GM21825 (cell line): Measurements from ENCODE around the gene KLHL3.

ENCODE experiments used
- ATAC-seq: cut with Tn5 transposase; IDR thresholded peaks from one replicate; pipeline ENCODE4 v1.9.1; 2021; ENCODE audit warnings: mild to moderate bottlenecking, moderate library complexity; ENCODE audit not compliant: unreplicated experiment

KLHL3 gene

DNA sequence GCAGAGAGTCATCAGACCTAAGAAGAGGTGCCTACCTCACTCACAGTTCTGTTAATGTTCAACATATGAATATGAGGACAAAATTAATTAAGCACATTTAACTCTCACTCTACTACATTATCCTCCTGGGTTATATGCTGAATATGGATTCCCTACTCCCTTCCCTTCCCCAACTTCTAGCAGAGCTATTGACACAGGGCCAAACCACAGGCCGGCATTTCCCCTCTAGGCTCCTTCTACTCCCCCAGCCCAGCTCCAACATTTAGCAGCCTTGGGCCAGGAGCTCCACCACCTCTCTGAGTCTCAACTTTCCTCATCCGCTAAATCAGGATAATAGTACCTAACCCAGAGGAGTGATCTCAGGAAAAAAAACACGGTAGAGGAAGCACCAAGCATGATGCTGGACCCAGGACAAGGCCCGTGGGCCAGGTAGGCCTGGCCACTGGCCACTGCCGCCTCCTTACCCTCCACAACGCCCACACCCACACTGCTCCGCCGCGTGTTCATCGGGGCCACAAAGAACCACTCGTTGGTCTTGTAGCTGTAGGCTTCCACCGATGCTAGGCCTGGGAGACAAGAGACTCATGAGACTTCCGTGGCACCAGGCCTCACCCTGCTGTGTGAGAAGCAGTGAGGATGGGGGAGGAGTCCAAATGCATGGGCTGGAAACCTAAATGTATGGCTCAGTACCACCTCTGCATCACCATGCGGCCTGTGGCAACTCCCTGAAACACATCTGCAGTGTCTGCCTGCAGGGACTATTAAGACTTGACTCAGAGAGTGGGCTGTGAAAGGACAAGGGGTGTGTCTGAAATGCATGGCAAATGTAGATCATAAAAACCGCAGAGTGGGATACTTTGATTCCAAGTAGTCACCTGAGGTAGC, 98.8 kb downstream of the KLHL3 start:
- no peak for ATAC-seq

DNA sequence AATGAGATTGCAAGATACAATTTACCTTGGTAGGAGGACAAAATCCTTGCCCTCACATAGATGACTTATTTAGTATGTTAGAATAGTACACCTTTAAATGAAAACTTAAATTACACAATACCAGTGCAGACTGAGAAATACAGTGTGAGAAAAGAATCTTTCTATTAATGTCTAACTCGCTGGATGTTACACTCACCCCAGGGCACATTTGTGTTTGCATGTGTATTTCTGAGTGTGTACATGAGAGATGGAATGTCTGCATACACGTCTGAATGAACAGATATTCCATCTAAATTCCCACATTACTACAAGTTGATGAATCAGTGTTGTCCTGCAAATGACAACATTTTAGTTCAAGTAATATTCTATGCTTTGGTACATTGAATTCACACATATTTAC, 99.8 kb downstream of the KLHL3 start:
- ATAC-seq: no peak

DNA sequence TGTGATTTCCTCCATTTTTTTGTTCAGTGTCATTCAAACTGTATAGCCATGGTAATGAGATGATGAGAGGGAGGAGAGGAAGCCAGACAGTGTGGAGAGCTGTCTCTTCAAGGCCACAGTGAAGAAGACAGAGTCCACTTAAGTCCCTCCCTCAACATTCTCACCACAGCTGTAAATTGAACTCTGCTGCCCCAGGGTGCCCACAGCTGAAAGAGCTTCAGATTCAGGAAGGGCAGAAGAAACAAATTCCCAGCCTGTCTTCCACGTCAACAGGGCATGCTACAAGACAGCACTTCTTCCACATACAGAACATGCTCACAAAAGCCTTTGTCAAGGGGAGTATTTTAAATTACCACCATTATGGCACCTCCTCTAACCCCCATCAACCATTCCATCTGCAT, 100.4 kb downstream of the KLHL3 start:
- ATAC-seq: no peak

DNA sequence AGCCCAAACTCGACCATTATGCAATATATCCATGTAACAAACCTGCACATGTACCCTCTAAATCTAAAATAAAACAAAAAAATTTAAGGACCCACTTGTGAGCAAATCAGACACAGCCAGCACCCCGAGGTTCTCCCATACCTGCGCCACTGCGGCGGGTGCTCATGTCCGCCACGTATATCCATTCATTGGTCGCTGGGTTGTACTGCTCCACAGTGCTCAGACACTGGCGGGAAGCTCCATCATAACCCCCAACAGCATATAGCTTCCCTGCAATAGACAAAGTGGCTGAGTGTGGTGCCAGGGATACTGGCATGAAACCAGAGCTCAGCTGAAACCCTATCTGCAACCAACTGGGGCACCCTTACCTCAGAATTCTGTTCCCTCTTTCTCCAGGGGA, 102.0 kb downstream of the KLHL3 start:
- no peak for ATAC-seq

DNA sequence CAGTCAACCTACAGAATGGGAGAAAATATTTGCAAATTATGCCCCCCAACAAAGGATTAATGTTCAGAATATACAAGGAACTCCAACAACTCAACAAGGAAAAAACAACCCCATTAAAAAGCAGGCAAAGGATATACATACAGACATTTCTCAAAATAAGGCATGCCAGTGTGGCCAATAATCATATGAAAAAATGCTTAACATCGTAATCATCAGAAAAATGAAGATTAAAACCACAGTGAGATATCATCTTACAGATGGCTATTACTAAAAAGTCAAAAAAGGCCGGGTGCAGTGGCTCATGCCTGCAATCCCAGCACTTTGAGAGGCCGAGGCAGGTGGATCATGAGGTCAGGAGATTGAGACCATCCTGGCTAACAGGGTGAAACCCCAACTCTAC, 103.2 kb downstream of the KLHL3 start:
- ATAC-seq: no peak

DNA sequence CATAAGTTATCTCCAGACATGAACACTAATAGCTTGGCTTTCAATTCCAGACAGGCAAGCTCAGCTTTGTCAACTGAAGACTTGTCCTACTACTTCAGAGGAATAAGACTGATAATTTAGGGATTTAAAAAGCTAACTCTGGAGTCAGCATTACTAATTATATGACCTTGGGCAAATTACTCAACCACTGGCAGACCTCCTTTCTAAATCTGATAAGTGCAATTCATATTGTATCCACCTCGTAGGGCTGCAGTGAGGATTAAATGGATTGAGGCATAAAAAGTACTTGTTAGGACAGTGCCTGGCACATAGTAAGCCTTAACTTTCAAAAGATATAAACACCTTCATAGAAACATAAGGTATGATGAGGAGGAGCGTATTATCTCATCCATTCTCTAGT, 104.4 kb downstream of the KLHL3 start:
- ATAC-seq: no peak

DNA sequence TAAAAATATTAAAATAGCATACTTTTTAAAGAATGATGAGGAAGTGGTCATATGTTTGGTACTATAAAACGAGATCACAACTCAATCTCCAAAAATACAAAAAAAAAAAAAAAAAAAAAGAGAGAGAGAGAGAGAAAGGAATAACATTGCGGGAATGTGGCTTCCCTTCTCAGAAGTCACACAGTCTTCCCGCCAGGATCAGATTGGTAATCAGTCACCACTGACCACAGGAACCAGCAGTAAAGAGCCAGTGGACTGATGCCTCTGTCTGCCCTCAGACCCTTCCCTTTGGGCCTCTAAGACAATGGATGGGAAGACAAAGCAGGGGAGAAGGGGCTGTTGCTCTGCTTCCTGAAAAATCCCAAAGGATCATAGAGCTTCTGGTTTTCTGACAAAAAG, 104.9 kb downstream of the KLHL3 start:
- ATAC-seq: no peak

DNA sequence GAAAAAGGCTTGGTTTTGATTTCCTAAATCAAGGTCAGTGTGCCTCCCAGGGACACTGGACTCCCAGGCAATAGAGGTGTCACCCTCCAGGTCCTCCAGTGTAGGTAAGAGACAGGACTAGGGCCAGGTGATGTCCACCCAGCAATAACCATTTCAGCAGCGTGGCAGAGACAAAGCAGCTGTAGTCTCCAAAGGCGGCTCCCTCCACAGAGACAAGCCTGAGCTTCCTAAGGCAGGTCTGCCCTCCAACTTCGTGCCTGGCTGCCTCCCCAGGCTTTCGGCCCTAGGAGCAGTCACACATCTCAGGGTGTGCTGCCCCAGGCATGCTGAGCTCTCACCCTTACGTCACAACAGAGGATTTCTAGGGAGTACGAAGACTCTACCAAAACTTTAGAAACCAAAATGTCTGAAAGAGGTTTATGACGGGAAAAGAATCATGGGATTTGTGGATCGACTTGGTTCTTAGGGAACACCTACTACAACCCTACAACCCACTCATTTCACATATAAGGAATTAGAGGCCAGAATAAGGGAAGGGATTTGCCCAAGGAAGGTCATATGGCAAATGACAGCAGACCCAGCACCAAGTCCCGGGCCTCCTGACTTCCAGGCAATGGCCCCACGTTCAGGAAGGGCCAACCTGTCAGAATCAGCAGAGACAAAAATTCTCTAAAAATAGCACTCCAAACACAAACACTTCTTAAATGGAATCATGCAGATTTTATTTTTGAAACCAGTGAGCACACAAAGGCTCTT, 105.5 kb downstream of the KLHL3 start:
- ATAC-seq: no peak

DNA sequence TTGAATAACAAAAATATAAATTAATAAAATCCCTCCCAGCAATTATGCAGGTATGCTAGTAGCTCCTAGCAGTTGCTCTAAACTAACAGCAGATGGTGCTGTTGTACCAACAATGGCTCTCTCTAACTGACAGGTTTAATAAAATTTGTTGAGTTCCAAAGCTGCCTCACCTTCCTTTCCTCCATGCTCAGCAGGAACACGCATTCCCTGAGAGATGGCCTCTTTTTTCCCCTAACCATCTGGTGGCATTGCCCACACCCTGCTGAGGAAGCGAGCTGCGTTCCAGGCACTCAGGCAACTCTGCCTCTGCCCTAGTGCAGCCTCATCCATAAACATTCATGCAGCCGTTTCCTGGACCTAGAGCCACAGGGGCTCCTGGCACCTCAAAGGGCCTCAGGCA, 106.2 kb downstream of the KLHL3 start:
- ATAC-seq: peak; percentile 55

DNA sequence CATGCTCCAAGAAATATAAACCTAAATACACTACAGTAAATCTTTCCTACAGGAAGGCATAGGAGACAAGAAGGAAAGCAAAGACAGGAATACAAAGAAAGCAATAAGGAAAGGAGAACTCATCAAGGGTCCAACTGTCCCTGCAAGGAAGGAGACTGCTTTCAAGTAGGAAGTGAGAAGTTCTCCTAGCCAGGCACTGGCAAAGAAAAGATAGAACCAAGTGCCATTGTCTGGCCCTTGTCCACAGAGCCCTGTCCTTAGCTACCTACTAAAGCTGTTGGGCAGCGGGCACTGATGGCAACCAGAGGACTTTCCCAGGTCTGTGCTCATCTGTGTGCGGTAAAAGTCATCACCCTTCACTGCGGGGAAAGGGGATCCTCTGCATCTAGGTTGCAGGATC, 108.2 kb downstream of the KLHL3 start:
- no peak for ATAC-seq

DNA sequence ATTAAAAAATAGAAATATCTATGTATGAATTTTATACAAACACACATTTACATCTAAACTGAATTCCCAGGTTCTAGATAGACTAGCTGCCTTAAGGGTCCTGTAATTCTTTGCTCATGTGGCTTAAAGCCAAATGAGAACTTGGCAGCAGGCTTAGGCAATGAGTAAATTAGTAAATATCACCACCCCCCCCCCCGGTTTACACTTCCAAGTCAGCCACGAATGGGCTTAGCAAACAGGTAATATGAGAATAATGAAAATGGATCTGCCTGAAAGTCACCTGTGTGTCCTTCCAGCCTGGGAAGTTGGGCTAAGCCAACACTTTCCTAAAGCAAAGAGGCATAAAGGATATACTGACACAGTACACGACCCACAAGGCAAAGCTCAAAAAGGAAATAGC, 108.6 kb downstream of the KLHL3 start:
- no peak for ATAC-seq

DNA sequence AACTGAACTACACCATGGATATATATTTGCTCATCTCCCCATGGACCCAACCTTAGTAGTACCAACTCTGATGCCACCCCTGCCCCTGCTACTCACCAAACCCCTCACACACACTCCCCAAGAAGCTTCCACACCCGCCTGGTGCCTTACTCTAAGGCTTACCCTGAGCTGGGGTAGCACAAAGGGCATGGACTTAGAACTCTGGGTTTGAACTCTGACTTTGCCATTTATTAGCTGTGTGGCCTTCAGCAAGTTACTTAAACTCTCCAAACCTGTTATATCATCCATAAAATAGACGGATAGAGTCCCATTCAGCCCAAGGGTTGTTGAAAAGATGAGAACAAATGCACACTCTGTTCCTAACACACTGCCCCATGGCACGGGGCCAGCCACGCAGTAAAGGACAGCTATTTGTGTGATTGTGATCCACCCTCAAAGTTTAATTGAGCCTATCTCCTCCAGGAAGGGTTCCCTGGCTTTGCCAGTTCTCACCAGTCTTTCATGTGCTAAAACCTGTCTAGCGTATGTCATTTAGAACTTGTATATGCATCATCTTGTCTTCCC, 111.0 kb downstream of the KLHL3 start:
- ATAC-seq: no peak

DNA sequence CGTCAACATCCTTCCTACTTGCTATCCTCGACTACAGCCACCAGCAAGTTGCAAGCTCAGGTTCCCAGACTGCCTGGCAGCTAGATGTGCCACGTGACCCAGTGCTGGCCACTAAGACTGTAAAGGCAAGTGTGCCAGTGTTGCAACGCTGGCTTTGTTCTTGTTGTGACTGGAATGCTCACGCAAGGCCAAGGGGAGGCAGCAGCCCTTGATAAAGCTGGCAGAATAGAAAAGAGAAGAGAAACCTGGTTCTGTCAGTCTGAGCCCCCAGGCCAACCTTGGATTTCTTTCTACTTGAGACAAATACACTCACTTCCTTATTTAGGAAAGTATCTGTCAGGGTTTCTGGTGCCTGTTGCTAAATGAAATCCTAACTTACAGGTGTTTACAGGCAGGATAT, 113.0 kb downstream of the KLHL3 start:
- no peak for ATAC-seq

DNA sequence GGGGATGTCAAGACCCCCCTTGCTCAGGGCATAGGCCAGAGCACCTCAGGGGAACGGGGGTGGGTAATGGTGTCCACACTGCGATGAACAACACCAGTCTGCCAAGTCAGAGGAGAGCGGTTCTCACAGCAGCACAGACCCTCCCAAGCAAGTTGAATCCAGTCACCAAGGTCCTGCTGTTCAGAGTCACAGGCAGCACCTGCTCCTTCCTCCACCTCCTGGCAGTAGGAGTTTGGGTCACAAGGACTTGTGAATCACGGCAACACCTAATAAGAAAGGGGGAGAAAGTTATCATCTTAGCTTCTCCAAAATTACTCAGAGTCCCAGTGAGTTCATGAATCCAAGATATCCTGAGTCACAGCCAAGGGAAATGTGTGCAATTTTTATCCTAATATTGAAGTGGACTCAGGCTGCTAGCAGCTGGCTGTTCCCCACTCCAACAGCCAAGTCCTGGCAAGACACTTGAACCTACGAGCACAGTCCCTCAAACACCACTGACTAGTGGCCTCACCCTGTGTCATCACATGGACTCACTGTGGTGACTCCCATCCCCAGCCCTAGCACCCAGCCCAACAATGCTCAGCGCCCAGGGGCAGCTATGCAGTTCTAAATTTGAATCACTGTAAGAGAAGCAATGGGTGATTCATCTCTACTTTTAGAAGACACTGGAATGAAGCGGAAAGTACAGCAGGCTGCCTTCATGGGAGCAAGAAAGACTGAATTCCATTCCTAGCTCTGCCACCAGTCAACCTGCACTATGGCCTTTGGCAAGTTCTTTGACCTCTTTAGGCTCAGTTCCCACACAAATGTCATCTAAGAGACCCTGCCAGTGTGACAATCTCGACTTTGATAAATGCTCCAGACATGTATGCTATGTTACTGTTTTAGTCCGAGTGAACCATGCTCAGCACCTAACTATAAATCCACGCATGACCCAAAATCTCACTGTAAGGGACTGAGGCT, 113.7 kb downstream of the KLHL3 start:
- ATAC-seq: no peak

DNA sequence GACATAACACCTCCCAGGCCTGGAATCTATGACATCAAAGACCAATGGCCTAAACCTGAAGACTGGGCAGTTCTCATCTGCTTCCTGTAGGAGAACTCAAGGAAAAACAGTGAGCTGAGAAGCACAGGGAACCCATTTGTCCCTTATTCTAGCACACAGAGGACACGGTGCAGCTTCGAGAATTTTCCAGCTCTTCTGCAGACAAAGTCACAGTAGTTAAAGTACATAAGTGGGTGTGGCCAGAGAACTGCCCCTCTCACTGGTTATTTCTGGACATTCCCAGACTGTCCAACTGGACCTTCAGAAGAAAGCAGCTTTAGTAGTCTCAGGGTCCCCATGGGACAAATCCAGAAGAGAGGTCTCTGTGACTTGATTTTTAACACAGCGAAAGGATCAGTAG, 114.6 kb downstream of the KLHL3 start:
- ATAC-seq: no peak

DNA sequence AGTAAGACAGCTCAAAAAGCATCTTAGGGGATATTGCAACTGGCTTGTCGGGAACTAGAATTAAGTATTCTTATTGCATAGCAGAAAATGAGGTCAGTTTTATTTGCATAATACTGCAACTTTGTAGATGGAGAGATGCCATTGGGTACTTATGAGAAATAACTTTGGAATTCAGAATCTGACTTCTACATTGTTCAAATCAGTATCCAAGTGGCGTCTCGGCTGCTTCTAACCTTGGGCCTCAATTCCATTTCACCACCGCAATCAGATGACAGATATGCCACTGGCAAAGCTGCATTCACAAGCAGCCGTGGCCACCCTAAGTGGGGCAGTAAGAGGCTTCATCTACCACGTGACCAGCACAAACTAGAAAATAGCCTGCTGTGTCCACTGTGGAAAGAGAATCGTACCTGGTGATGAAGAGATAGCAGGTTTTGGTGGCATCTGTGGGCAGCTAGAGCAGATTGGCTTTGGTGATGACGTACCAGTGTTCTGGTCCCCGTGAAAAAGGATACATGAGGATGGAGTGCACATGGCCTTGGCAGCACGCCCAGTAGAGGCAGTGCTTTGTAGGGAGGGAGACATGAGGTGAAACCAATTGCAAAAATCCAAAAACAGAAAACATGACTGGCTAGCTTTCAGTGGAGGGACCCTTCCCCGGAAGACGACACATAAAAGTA, 116.6 kb downstream of the KLHL3 start:
- ATAC-seq: no peak

DNA sequence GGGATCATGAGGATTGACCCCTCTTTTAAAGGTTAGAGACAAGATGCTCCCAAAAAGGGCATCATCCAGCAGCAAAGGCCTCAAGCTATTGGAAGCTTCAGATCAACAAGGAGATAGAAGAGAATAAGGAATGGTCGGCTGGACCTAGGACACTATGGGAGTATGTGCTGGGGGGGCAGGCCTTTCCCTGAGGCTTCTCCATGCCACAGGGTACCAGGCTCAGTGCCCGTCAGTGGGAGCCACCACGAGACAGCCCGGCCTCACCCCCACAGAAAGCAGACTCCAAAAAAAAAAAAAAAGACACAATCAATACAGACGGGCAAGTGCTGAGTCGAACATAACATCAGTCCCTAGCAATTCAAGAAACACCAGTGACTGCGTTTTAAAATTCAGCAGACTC, 117.4 kb downstream of the KLHL3 start:
- no peak for ATAC-seq

DNA sequence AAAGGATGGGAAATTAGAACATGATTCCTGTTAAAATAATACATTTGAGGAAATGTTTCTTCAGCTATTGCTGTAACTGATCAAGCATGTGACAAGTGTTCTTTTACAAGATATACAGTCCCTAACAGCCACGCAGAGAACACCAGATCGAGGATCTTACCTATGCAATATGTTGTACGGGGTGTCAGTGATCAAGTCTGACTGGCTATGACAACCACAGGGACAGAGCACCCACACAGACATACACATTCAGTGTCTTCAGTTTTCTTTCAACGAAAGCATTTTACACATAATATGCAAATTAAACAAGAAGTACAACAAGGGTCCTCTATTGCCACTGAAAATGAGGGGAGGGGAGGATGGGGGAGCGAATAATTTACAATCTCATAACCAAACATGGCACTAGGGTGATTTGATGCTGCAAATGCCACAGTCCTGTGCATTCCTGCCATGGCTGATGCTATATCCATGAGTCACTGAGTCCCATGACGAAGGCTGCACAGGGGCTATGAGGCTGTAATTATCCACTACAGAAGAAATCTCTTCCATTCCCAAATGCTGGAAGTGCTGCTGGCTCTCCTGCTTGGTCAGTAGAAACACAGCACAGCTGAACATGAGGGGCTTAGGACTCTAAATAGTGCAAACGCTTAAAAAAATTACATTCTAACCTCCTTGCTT, 118.2 kb downstream of the KLHL3 start:
- ATAC-seq: no peak

DNA sequence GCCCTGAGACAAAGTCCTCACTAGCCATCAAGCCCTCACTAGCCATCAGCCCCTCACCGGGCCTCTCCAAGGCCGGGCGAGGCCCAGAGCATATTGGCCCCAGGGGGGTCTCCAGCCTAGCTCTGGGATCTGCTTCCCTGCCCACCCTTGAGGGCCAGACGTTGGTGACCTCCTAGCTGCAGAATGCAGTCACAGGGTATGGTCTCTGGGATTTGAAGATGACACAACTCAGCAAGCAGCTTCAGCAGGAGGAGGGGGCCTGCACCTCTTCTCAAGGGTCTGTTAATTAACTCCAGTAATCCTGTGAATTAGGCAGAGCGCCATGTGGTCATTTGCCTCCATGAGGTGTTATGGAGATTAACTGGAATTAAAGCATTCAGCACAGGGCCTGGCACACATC, 119.8 kb downstream of the KLHL3 start:
- no peak for ATAC-seq
